Panc1 (cell line): Measurements from ENCODE around the gene ST3GAL5.

ENCODE experiments used
- CTCF ChIP-seq: fragments of 450-650 bp; IDR thresholded peaks from 2 replicates; pipeline ENCODE4 v1.5.1; 2017; ENCODE audit warnings: mild to moderate bottlenecking
- POLR2AphosphoS5 ChIP-seq: IDR thresholded peaks from 2 replicates; pipeline ENCODE4 v1.6.1; 2012; ENCODE audit warnings: mild to moderate bottlenecking, low read depth, low read length, moderate library complexity
- REST ChIP-seq, 2 experiments: IDR thresholded peaks; 2 replicates each; pipeline ENCODE4 v1.6.1; 2011 to 2012; ENCODE audit warnings: low read depth in 2 of 2, control low read depth in 1 of 2, low read length in 1 of 2, mild to moderate bottlenecking in 1 of 2, moderate library complexity in 1 of 2; ENCODE audit not compliant: insufficient read depth in 1 of 2

- TF ChIP-seq REST (IDR thresholded peaks at IDR 0.05; ENCODE audit: insufficient read depth in 1 of 2, low read depth in 2 of 2, low read length in 1 of 2) (no peak), CTCF (no peak), POLR2AphosphoS5 (no peak)
These were observed 18.0 kb upstream of the ST3GAL5 start for GRCh38 chr2:85906748-85907147.
